Measurements from ENCODE around the gene OPCML.

OPCML gene

DNA sequence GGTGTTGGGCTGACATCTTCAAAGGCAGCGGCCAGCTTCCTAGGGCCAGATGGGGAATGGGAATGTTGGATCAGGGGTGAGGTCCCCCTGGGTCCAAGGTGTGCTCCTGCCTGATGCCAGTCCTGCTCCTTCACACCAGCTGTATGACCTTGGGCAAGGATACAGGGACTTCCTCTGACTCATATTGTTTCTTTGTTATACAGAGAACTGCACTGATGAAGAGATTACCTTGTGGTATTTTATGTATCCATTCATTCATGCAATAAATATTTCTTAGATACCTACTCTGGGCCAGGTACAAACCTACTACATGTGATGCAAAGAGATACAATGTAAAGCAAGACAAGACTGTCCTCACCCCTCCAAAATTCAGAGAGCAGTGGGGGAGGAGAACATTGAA is 3.9 kb upstream of the OPCML start:
- no peak overlapping the region for H3K27ac ChIP-seq
- TF ChIP-seq ZFX (IDR thresholded peaks at IDR 0.05; ENCODE audit: borderline replicate concordance), result no peak
- TF ChIP-seq CTCF (IDR thresholded peaks at IDR 0.05), result no peak

- H3K27ac ChIP-seq, result no peak overlapping the region
- TF ChIP-seq CTCF (IDR thresholded peaks at IDR 0.05) (no peak), ZFX (IDR thresholded peaks at IDR 0.05; ENCODE audit: borderline replicate concordance) (no peak)
Observed at GRCh38 chr11:133533205-133533604, 904 bp upstream of the OPCML start.

GRCh38 chr11:133531458-133531857 is 843 bp downstream of the OPCML start:
- TF ChIP-seq CTCF (IDR thresholded peaks at IDR 0.05) (no peak), ZFX (IDR thresholded peaks at IDR 0.05; ENCODE audit: borderline replicate concordance) (no peak)
- H3K27ac ChIP-seq, result no peak overlapping the region

GRCh38 chr11:133530501-133530835 is 1.8 kb downstream of the OPCML start:
- no peak overlapping the region for H3K27ac ChIP-seq
- TF ChIP-seq ZFX (IDR thresholded peaks at IDR 0.05; ENCODE audit: borderline replicate concordance), result no peak
- no peak for TF ChIP-seq CTCF (IDR thresholded peaks at IDR 0.05)

GRCh38 chr11:133529807-133530500 is 2.3 kb downstream of the OPCML start:
- H3K27ac ChIP-seq, result no peak overlapping the region
- TF ChIP-seq ZFX (IDR thresholded peaks at IDR 0.05; ENCODE audit: borderline replicate concordance) (no peak), CTCF (IDR thresholded peaks at IDR 0.05) (no peak)

DNA sequence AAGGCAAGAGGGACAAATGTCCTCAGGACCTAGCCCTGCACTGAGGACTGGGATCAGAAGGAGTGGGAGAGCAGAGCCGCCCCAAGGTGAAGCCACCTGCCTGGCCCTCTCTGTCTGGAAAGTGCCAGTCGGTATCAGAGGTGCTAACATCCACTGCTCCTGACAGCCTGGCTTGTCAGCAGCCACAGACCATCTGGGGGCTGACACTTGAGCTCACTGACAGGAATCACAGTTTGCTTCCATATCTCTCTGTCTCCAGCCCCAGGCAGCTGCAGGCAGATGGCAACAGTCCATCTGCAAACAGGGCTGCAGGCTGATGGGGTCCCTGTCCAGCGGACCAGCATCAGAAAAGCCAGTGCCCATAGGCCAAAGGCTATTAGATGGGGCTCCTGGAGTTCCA is 5.5 kb downstream of the OPCML start:
- H3K27ac ChIP-seq, result no peak overlapping the region
- no peak for TF ChIP-seq ZFX (IDR thresholded peaks at IDR 0.05; ENCODE audit: borderline replicate concordance)
- no peak for TF ChIP-seq CTCF (IDR thresholded peaks at IDR 0.05)

DNA sequence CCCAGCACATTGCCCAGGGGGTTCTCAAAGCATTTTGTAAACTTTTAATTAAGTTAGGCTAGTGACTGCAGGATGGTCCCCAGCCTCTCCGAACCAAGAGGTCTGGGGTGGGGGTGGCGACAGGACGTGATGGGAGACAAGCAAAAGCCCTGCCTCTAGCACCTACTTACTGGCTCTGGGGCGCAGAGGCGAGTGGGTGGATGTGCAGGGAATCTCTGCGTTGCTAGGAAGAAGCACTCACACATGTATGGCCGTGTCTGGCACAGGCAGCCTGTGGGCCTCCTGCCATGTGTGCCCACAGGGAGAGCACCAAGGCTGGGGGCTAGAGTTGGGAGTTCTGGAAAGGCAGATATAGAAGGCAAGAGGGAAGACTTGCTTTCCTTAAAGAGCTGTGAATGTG is 6.3 kb downstream of the OPCML start:
- no peak overlapping the region for H3K27ac ChIP-seq
- TF ChIP-seq ZFX (IDR thresholded peaks at IDR 0.05; ENCODE audit: borderline replicate concordance) (no peak), CTCF (IDR thresholded peaks at IDR 0.05) (no peak)
